ENCODE data around the gene PUM2.
"Not testable (repeated sequence)": the region's sequence is repeated elsewhere in the genome, so short reads cannot be mapped to it uniquely, and the experiment has no call there.

GRCh38 chr2:20367929-20368328 is 17.3 kb upstream of the PUM2 start:
- not testable (repeated sequence) for TF ChIP-seq CTCF, POLR2A (IDR thresholded peaks at IDR 0.05)
